ENCODE data around the gene CD151.

The CD151 gene

GRCh38 chr11:843086-843734, 10.5 kb downstream of the CD151 start:
- no peak for DNase-seq (ENCODE audit: low spot score)

DNA sequence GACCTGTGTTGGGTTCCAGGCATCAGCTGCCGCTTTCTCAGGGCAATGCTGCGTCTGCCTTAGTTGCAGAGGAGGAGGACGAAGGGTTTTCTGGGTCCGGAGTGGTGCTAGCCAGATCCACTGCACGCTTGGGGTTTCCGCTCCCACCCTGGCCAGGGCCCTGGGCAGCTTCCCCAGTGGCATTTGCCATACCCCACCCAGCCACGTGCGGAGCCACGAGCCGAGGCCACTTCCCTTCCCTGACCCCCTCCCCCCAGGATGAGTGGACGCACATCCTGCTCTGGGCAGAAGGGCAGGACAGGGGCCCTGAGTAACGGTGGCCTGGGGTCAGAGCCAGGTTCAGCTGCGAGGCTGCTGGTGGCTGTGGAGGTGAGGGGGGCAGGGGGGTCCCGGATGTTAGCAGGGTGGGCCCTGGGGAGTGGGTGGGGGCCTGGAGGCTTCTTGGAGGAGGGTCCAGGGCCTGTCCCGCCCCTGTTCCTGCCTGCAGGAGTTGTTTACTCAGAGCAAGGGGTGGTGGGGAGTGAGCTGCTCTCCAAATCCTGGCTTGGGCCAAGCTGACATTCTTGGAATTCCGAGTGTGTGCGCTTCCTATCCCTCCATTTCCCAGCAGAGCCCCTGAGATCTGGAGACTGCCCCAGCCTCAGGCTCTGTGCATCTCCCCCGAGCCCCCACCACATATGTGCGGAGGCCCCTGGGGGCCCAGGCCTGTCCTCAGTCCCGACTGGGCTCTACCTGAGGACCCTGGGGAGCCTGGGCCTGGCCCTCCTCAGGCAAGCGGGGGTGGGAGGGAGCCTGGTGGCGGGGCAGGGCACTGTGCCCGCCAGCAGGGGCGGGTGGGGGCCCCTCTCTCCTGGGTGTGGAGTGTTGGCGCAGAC, 11.3 kb downstream of the CD151 start:
- DNase-seq (ENCODE audit: low spot score) = no peak

DNA sequence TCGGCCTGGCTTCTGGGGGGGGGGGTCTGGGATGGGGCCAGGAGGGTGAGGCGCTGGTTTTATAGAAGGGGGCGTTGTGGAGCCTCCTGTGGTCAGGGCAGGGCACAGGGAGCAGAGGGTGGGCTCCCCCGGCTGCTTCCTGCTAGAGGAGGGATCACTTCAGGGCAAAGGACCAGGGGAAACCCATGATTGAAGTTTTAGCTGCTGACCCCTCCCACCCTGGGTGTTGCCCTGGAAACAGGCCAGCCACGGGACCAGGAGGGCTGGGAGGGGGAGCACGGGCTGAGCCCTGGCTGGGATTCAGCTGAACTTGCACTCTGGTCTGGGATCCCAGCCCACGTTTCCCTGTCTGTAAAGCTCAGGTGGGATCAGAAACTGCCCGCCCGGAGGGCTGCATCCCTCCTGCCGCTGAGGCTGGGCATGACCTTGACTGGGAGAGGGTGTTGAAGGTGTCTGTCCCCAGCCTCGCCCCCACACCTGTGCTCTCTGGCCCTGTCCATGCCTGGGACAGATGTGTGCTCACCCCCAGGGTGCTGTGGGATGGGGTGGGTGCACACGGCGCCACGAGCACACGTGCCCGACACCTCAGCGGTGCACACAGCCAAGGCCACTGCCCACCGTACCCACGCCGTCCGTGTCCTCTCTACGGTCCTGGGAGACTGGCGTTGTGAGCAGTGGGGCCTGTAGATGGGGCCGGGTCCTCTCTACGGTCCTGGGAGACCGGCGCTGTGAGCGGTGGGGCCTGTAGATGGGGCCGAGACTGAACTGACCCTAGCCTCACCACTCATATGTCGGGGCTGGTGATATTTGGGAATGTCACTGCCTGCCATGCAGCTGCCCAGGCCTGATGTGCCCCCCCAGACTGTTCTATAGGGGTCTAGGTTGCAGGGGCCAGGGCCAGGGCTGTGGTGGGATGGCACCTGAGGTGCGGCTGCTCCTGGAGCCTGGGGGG, 12.2 kb downstream of the CD151 start:
- DNase-seq (ENCODE audit: low spot score) = no peak

DNA sequence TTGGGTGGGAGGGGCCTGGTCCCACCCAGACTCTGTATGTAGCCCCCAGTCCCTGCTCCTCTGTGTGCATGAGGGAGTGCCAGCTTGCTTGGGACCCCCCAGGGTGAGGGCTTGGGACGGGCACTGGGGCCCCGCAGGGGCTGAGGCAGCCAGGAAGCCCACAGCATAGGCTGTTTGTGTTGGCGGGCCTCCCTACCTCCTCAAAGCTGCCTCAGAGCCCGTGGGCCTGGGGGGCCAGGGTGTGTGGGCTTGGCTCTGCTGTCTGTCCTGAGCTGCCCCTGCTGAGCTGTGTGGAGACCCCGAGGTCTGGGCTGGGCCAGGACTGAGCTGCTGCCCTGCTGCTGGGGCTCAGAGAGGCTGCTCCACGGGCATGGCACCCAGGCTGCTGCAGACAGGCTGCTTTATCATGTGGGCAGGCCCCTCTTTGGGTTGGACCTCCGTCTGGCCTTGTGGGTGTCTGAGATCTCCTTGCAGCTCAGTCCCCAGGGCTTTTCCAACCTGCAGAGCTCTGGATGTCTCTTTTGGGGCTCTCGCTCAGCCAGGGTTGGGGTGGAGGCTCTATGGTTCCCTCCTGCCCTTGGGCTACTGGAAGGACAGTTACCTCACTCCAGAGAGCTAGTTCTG, 13.2 kb downstream of the CD151 start:
- DNase-seq (ENCODE audit: low spot score) = no peak

GRCh38 chr11:846496-847098, 13.8 kb downstream of the CD151 start:
- no peak for DNase-seq (ENCODE audit: low spot score)

- DNase-seq (ENCODE audit: low spot score) = no peak
Measured at GRCh38 chr11:847876-848275, 15.1 kb downstream of the CD151 start.

DNA sequence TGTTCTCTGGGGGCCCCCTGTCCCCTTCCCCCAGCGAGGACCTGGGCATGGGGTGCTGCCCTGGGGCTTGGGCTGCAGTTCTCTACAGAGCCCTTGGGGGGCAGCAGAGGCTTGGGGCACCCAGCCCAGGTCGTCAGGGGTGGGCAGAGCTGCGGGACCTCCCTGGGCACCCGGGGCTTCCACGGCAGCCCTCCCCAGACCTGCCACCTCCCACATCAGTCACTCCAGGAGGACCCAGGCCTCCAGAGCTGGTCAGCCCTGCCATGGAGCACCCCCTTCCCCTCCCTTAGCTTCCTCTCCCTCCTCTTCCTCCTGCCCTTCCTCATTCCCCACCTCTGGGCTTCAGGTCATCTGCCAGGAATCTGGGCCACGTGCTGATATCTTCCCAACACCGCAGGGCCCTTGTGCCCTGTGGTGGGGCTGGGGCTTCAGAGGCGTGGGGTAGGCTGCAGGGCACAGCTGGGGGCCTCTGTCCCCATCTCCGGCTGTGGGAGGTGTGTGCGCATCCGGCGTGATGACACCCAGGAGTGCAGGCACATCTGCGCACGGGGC, 15.7 kb downstream of the CD151 start:
- DNase-seq (ENCODE audit: low spot score) = no peak

DNA sequence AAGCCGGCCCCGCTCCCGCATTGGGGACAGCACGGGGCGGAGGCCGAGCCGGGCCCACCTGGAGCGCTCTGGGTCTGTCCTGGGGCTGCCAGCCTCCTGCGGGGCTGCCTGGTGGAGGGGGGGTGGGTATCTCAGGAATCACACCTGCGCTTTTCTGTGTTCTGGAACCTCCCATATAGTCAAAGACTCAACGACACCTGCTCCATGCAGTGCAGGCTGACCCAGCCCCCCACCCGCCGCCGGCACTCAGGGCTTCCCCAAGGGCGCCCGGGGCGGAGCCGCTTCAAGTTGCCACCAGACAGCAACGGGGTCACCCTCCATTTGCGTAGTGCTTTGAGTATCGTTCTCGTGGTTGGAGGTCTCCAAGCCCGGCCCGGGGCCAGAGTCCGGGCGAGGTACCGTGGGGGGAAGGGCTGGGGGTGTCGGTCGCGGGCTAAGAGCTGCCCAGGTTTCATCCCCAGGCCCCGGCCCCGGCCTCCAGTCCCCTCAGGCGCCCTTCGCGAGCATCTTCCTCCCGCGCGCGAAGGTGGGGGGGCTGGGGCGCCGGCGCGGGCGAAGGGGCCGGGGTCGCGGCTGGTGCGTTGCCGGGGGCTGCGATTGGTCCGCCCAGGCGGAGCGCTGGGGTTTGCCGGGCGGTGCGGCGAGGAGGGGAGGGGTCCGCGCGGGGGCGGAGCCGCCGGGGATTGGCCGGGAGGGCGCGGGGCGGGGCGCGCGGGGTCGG, 16.5 kb downstream of the CD151 start:
- DNase-seq (ENCODE audit: low spot score) = no peak

- no peak for DNase-seq (ENCODE audit: low spot score)
Measured at GRCh38 chr11:849951-850774, 17.4 kb downstream of the CD151 start.

DNA sequence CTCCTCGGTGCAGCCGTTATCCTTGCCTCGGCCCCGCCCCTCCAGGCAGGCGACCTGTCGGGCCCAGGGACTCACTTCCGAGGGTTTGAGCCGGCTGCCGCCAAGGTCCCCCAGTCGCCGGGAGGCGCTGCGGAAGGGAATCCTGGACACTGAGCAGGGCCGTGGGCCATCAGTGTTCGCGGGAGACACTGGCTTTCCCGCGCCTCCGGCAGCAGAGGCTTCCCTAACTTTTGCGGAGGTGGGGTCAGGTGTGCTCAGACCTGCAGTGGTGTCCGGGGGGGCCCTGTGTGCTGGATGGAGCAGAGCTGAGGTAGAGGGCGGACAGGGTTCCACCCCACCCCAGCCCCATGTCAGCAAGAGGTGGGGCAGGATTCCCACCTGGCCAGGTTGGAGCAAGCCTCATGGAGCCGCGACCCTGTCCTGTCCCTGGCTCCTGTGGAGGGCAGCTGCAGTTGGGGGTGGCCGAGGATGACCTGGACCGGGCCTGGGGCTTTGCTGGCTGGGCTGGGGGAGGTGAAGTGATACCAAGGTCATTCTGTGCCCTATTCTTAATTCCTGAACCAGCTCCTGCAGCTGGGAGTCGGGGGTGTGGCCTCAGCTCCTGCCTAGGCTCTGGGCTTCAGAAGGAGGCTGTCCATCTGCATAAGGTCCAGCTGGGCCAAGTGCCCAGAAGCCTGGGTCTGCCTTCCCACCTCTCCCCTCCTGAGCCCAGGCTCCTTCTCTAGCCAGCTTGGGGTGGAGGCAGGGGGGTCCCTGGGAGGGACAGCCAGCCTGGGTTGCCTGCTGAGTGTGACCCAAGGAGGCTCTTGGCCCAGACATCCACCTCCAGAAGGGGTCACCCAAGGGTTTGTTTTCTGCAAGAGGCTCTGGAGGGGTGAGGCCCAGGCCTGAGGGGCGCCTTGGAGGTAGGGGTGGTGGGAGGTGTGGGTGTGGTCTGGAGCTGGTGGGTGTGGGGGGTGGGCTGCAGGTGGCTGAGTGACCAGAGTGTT, 18.3 kb downstream of the CD151 start:
- DNase-seq (ENCODE audit: low spot score) = no peak

GRCh38 chr11:852762-853161, 20.0 kb downstream of the CD151 start:
- no peak for DNase-seq (ENCODE audit: low spot score)

DNA sequence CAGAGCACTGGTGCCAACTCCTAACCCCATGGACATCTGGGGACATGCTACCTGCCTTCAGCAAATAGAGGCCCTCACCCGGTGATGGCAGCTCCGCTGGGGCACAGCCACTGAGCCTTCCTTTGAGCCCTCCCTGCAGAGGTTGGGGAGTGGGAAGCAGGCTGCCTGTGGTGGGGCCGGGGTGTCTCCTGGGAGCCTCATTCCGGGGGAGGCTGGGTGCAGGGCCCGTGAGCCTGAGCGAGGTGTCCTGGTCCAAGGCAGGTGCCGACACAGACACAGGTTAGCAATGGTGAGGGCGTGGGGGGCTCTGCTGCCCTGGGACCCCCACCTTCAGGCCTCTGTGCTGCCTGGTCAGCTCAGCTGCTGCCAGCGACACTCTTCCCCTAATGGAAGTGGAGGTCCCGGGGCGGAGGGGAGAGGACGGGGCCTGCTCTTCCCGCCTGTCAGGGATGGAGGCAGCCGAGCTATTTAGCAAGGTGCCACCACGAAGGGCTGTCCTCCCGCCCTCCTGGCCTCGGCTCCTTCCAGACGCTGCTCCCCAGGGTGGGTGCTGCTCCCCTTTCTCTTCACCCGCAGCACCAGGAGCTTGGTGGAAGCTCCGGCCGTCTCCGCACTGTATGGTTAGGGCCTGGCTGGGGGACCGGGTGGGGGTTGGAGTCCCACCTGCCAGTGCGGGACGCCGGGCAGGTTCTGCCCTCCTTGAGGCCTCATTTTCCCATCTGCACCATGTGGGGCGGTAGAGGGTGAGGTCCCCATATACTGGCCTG, 21.1 kb downstream of the CD151 start:
- DNase-seq (ENCODE audit: low spot score) = no peak

- no peak for DNase-seq (ENCODE audit: low spot score)
Measured at GRCh38 chr11:854601-855329, 22.0 kb downstream of the CD151 start.

DNA sequence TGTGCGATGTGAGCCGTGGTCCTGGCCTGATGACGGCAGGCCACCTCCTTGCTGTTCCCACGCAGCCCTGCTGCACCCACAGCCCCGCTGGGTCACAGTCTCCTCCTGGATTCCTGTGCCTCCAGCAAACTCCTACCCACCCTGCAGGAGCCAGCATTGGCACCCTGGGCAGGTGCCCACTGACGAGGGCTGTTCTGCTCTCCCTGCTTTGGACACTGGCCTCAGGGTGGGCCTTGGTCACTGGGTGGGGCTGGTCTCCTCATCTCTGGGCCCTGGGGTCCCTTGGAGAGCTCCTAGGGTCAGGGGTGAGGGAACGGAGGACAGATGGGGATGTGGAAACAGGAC, 22.6 kb downstream of the CD151 start:
- no peak for DNase-seq (ENCODE audit: low spot score)

DNA sequence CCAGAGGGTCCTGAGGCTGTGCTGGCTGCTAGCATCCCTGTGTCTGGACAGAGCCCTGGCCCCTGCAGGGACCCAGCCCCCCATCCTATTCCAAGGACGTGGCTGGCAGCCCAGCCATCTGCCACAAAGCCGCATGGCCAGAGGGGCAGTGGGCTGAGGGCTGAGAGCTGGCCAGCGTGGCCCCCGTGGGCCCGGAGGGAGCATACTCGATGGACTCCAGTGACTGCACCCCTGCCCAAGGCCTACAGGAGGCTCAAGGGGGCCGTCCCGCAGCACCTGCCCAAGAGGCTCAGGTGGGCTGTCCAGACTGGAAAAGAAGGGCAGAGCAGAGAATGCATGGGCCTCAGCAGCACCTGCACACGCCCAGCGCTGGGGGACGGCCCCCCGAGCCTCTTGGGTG, 23.0 kb downstream of the CD151 start:
- DNase-seq (ENCODE audit: low spot score) = no peak

DNA sequence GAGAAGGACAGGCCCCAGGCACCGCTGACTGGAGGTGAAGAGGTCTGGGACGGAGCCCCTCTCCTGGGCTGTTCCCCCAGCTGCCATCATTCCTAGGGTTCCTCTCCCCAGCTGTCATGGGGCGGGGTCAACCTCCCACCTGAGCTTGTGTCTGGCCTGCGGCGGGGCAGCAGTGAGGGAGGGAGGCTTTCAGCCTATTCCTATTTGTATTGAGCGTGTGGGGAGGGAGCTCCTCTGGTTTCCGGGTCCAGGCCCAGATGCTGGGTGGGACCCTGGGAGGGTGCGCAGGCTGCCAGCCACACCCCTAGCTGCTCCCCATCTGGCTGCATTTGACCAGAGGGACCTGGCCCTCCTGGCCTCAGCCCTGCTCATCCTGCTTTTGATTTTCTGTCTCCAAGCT, 23.6 kb downstream of the CD151 start:
- no peak for DNase-seq (ENCODE audit: low spot score)
